SK-N-SH treated with all-trans-retinoic acid at 6 μM for 48 hours (cell line): ENCODE measurements around the gene FLT4.

ENCODE experiments used
- GLIS3 ChIP-seq: fragments of 250-450 bp; sonication (Bioruptor Pico); IDR thresholded peaks from 2 replicates; pipeline ENCODE4 v1.5.0; 2020; ENCODE audit warnings: mild to moderate bottlenecking, moderate library complexity
- TCF4 ChIP-seq: fragments of 250-450 bp; sonication (Bioruptor Pico); IDR thresholded peaks from 2 replicates; pipeline ENCODE4 v1.8.0; 2021; ENCODE audit warnings: mild to moderate bottlenecking, moderate library complexity, borderline replicate concordance

DNA sequence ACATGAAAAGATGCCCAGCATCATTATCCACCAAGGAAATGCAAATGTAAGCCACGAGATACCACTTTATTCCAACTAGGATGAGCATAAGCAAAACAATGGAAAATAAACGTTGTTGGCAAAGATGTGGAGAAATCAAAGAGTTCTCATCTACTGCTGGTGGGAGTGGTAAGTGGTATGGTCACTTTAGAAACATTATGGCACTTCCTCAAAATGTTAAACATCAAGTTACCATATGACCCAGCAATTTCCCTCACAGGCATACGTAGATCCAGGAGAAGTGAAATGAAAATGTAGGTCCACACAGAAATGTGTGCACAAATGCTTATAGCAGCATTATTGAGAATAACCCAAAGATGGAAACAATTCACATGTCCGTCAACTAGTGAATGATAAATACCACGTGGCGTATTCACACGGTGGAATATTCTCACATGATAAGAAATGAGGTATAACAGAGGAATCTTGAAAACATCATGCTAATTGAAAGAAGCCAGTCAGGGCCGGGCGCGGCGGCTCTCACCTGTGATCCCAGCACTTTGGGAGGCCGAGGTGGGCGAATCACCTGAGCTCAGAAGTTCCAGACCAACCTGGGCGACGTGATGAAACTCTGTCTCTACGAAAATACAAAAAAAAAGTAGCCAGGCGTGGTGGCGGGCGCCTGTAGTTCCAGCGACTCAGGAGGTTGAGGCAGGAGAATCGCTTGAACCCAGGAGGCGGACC lies 16.4 kb upstream of the FLT4 start:
- no peak for TF ChIP-seq TCF4 (CRISPR knock-in tag)
- no peak for TF ChIP-seq GLIS3 (CRISPR knock-in tag)
